HG03565 (cell line): ENCODE measurements around the gene DOCK1.
"Not testable (repeated sequence)": the region's sequence is repeated elsewhere in the genome, so short reads cannot be mapped to it uniquely, and the experiment has no call there.

Experiments
- ATAC-seq: cut with Tn5 transposase; IDR thresholded peaks from one replicate; pipeline ENCODE4 v1.9.1; 2021; ENCODE audit warnings: mild to moderate bottlenecking, moderate library complexity; ENCODE audit not compliant: unreplicated experiment

DOCK1 gene

GRCh38 chr10:127259347-127259746 lies 354.1 kb downstream of the DOCK1 start:
- ATAC-seq: no peak

DNA sequence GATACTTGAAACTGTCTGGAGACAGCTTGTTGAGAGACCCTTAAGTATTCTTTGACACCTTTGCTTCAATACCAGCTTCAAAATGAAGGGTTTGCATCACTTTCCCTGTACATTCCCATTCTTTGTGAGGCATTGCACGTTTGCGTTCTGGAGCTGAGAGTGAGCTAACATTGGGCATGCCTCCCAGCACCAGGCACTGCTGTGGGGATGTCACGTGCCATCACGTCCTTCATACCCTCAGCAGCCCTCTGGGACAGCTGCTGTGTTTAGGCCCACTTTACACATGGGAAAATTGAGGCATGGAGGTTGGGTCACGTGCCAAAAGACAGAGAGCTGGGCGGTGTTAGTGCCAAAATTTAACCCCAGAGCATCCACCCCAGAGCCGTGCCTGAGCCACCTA lies 357.4 kb downstream of the DOCK1 start:
- ATAC-seq: no peak

DNA sequence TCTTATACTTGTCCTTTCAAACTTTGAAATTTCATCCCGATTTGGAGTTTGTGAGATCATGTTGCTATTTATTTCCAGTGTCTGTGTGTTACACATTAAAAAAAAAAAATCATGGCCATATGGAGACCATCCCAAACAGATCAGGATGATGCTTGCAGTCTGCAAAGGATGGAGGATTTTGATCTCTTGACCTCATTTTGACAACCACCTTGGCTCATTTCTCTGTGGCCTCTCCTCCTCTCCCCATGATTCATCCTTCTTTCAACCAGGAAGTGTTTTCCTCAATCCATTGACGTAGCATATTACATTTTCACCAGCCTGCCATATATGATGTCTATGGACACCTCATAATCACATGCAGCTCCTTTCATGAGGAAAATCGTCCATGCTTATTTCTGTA lies 360.1 kb downstream of the DOCK1 start:
- ATAC-seq: no peak

- no peak for ATAC-seq
Measured at GRCh38 chr10:127266431-127266830, 361.2 kb downstream of the DOCK1 start.

- ATAC-seq: no peak
Measured at GRCh38 chr10:127267442-127267841, 362.2 kb downstream of the DOCK1 start.

DNA sequence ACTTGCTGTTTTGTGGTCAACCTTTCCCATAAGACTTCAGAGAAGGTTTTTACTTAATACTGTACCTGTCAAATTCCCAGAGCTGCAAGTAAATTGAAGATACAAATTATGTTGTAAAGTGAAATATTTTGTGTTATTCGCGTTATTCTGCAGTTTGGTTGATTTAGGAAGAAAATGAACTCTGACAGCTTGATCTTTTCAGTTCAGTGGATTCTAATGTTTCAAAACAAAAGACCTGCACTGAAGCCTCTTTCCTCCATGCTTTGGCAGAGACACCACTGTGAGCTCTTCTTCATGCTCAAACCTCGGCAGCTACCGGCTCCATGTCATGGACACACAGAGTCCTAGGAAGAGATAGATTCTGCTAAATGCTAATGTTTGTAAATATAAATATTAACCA lies 366.8 kb downstream of the DOCK1 start:
- ATAC-seq: no peak

DNA sequence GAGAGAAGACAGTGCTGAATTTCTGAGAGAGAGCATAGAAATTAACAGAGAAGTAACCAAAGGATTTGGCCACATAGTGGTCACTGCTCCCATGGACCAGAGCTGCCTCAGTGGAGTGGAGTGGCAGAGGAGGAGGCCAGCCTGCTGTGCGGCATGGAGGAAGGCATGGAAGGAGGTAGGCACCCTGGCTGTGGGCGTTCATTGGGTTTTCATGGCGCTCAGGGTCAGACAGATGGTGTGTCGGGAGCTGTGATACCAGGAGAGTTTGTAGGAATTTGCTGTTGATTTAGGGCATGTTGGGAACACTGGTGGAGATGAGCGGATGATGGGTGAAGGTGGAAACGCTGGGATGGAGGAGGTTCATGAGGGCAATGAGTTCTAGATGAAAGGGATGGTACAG lies 370.0 kb downstream of the DOCK1 start:
- ATAC-seq: no peak

- no peak for ATAC-seq
Measured at GRCh38 chr10:127275793-127276450, 370.7 kb downstream of the DOCK1 start.

GRCh38 chr10:127276794-127277462 lies 371.7 kb downstream of the DOCK1 start:
- no peak for ATAC-seq

GRCh38 chr10:127278001-127278400 lies 372.8 kb downstream of the DOCK1 start:
- no peak for ATAC-seq

- ATAC-seq: no peak
Measured at GRCh38 chr10:127279334-127279774, 374.1 kb downstream of the DOCK1 start.

GRCh38 chr10:127280446-127280845 lies 375.2 kb downstream of the DOCK1 start:
- no peak for ATAC-seq

DNA sequence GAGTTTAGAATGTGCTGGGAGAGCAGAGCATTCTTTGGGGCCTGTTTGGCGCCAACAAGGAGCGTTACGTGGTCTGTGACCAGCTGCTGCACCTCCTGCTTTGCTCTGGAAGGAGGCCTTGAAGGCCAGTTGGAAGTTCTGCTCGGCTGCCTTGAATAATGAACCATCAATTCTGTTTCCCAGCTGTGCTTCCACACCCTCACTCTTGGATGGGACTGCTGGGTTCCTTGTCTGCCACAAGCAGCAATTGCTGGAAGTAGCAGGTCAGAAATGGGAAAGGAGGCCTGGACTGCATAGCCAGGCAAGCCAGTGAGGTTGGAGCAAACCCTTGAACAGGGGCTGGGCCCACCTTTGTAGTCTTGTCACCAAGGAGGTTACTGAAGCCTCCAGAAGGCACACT lies 377.8 kb downstream of the DOCK1 start:
- no peak for ATAC-seq

GRCh38 chr10:127283576-127283975 lies 378.3 kb downstream of the DOCK1 start:
- ATAC-seq: no peak

DNA sequence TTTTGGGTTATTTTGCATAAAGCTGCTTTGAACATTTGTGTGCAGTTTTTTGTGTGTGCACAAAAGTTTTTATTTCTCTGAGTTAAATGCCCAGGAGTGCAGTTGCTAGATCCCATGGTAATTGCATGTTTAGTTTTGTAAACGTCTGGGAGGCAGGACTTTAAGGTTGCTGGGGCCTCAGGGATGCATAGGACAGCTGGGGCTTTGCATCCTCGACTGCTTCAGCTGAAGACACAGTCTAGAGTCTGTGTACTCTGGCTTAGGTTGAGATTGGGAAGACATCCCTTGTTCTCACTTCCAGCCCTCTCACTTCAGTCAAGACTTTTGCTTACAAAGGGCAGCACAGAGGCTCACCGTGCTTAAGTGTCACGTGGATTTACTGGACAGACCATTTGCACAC lies 385.6 kb downstream of the DOCK1 start:
- no peak for ATAC-seq

DNA sequence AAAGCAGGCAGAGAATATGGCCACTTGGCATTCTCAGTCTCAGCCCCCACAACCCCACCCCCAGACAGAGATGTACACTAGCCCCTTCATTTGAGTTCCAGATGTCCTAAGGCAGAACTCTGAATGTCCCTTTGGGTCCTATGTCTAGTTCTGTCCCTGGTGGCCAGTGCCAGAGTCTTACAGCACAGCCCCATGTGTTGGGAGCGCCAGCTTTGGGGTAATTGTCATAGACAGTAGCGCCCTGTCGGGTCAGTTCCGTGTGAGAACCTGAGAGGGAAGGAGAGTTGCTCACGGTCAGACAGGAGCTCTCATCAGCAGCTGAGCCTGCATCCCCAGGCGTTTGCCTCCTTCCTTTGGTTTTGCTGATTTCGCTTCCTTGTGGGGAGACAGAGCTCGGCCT lies 386.1 kb downstream of the DOCK1 start:
- no peak for ATAC-seq

- ATAC-seq: no peak
Measured at GRCh38 chr10:127292888-127293287, 387.7 kb downstream of the DOCK1 start.

DNA sequence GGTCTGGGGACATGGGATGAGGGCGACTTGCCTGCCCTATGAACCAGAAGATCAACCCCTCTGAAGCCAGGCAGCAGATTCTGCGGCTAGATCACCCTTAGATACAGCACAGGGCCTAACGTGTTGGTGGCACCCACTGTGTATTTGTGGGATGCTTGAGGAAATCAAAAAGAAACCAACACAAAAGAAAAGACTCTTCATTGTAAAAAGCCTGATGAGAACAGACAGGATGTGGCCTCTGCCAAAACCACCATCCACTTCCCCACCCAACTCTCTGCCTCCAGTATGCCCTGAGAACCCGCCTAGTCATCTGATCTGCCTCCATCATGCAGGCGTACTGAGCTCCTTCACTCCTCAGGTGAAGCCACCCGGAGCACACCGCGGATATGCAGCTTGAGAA lies 388.4 kb downstream of the DOCK1 start:
- ATAC-seq: no peak

DNA sequence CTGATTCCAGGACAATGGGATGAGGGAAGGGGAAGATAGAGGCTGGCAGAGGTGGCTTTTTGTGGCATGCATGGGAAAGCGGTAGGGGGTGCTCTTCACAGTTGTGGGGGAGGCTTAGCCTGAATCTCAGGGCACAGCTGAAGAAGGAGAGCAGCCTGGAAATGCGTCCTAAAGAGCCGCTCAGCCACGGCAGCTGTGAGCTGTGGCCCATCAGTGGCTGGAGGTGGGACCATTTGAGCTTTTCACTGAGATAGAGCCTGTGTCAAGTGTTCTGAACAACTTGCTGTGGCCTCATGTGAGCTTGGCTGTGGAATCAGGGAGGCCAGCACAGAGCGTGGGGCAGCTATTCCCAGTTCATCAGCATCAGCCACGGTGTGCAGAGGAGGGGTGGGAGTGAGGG lies 391.5 kb downstream of the DOCK1 start:
- no peak for ATAC-seq

DNA sequence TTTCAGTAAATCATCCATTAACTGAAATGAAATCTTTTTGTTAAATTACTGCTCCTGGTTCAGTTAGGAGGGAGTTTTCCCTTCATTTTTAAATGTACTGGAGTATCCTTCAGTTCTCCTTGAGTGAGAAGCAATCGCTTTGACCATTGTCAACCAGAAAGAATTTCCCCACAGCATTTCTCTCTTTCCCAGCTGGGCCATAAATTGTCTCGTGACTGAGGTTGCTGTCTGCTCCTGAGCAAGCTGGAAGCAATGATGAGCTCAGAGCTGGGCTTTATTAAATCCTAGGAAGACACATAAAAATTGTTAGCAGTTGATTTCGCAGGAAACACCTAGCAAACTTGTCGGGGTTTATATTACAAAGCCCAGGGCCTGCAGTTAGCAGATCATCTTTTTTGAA lies 393.2 kb downstream of the DOCK1 start:
- ATAC-seq: no peak

DNA sequence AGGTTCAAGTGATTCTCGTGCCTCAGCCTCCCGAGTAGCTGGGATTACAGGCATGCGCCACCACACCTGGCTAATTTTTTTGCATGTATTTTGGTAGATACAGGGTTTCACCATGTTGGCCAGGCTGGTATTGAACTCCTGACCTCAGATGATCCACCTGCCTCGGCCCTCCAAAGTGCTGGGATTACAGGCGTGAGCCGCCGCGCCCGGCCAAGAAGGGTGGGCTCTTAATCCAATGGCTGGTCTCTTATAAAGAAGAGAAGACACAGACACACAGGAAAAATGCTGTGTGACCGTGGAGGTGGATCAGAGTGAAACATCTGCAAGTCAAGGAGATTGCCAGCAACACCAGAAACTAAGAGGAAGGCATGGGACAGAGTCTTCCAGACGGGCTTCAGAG lies 394.0 kb downstream of the DOCK1 start:
- ATAC-seq: not testable (repeated sequence)

GRCh38 chr10:127299956-127300689 lies 394.9 kb downstream of the DOCK1 start:
- ATAC-seq: no peak
